ENCODE measurements around the gene MYH16. TPM values are rescaled to one million over a fixed set of nuclear protein-coding genes. Genes with fewer than 3 reads are reported as not detected.
"Not testable (repeated sequence)": the region's sequence is repeated elsewhere in the genome, so short reads cannot be mapped to it uniquely, and the experiment has no call there.

The MYH16 gene
- total and polyA plus RNA-seq, 2 donors (not counting 1 experiment from before 2014, with no cell fraction given), result not detected

DNA sequence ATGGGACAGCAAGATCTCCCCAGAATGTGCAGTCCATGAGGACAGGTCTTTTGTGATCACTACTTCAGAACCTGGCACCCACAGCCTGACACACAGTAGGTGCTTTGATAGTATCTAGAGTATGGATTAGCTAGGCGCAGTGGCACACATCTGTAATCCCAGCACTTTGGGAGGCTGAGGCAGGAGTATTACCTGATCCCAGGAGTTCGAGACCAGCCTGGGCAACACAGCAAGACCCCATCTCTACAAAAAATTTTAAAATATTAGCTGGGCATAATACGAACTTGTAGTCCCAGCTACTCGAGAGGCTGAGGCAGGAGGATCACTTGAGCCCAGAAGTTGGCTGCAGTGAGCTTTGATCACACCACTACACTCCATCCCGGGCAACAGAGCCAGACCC lies 79.6 kb downstream of the MYH16 start:
- no peaks in the 10 kb centered on the region for H4K20me1 ChIP-seq (ENCODE audit: control insufficient read depth, extremely low read depth, insufficient read depth, low read length)
- H2AFZ ChIP-seq (ENCODE audit: low read length), result no peak overlapping the region
- peaks cover 22% of the 10 kb centered on the region for H3K36me3 ChIP-seq (ENCODE audit: control insufficient read depth, insufficient read depth, low read length)
- H3K9me3 ChIP-seq (ENCODE audit: control insufficient read depth, insufficient read depth, low read depth, low read length), result no peaks in the 10 kb centered on the region
- H3K9ac ChIP-seq (ENCODE audit: insufficient read depth, low read length), result no peak overlapping the region
- no peak for DNase-seq (ENCODE audit: low read depth in 2 of 2)
- TF ChIP-seq, protein P1, sequence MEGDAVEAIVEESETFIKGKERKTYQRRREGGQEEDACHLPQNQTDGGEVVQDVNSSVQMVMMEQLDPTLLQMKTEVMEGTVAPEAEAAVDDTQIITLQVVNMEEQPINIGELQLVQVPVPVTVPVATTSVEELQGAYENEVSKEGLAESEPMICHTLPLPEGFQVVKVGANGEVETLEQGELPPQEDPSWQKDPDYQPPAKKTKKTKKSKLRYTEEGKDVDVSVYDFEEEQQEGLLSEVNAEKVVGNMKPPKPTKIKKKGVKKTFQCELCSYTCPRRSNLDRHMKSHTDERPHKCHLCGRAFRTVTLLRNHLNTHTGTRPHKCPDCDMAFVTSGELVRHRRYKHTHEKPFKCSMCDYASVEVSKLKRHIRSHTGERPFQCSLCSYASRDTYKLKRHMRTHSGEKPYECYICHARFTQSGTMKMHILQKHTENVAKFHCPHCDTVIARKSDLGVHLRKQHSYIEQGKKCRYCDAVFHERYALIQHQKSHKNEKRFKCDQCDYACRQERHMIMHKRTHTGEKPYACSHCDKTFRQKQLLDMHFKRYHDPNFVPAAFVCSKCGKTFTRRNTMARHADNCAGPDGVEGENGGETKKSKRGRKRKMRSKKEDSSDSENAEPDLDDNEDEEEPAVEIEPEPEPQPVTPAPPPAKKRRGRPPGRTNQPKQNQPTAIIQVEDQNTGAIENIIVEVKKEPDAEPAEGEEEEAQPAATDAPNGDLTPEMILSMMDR (conservative IDR thresholded peaks at IDR 0.05 in 1 of 2, IDR thresholded peaks at IDR 0.05 in 1 of 2; ENCODE audit: low read depth in 1 of 2, low read length in 2 of 2), result no peak
- no peak for TF ChIP-seq EZH2 (IDR thresholded peaks at IDR 0.05; ENCODE audit: low read length, missing control alignments)
- no peaks in the 10 kb centered on the region for H3K4me1 ChIP-seq (ENCODE audit: control insufficient read depth, extremely low read depth, insufficient read depth, low read length)
- no peak overlapping the region for H3K4me2 ChIP-seq (ENCODE audit: extremely low read depth, insufficient read depth, low read length)
- H3K79me2 ChIP-seq (ENCODE audit: control insufficient read depth, insufficient read depth, low read length), result no peaks in the 10 kb centered on the region
- H3K4me3 ChIP-seq (replicated peaks in 1 of 4; ENCODE audit: control extremely low read depth in 1 of 4, insufficient read depth in 1 of 4, low read depth in 3 of 4, low read length in 4 of 4), result no peak overlapping the region
- no peak overlapping the region for H3K27ac ChIP-seq (ENCODE audit: insufficient read depth, low read length)
- H3K27me3 ChIP-seq (ENCODE audit: control insufficient read depth, insufficient read depth, low read length), result no peaks in the 10 kb centered on the region

DNA sequence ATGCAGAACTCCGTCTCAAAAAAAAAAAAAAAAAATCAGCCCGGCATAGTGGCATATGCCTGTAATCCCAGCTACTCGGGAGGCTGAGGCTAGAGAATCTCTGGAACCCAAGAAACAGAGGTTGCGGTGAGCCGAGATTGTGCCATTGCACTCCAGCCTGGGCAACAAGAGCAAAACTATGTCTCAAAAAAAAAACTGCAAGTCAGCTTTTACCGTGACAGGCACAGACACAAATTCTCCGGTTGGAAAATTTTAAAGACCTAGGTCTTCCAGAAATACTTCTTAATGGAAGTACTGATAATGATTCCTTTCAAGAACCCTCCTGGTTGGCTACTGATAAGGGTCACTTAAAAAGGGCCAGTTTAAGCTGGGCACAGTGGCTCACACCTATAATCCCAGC lies 82.5 kb downstream of the MYH16 start:
- no peaks in the 10 kb centered on the region for H3K79me2 ChIP-seq (ENCODE audit: control insufficient read depth, insufficient read depth, low read length)
- no peaks in the 10 kb centered on the region for H3K27me3 ChIP-seq (ENCODE audit: control insufficient read depth, insufficient read depth, low read length)
- H3K9ac ChIP-seq (ENCODE audit: insufficient read depth, low read length), result no peak overlapping the region
- H4K20me1 ChIP-seq (ENCODE audit: control insufficient read depth, extremely low read depth, insufficient read depth, low read length), result no peaks in the 10 kb centered on the region
- peaks cover 16% of the 10 kb centered on the region for H3K36me3 ChIP-seq (ENCODE audit: control insufficient read depth, insufficient read depth, low read length)
- H3K4me2 ChIP-seq (ENCODE audit: extremely low read depth, insufficient read depth, low read length), result no peak overlapping the region
- no peak overlapping the region for H3K27ac ChIP-seq (ENCODE audit: insufficient read depth, low read length)
- TF ChIP-seq EZH2 (IDR thresholded peaks at IDR 0.05; ENCODE audit: low read length, missing control alignments), result no peak
- TF ChIP-seq, protein P1 (conservative IDR thresholded peaks at IDR 0.05 in 1 of 2, IDR thresholded peaks at IDR 0.05 in 1 of 2; ENCODE audit: low read depth in 1 of 2, low read length in 2 of 2), result no peak
- no peak overlapping the region for H2AFZ ChIP-seq (ENCODE audit: low read length)
- H3K4me1 ChIP-seq (ENCODE audit: control insufficient read depth, extremely low read depth, insufficient read depth, low read length), result no peaks in the 10 kb centered on the region
- no peaks in the 10 kb centered on the region for H3K9me3 ChIP-seq (ENCODE audit: control insufficient read depth, insufficient read depth, low read depth, low read length)
- H3K4me3 ChIP-seq (replicated peaks in 1 of 4; ENCODE audit: control extremely low read depth in 1 of 4, insufficient read depth in 1 of 4, low read depth in 3 of 4, low read length in 4 of 4), result no peak overlapping the region
- no peak for DNase-seq (ENCODE audit: low read depth in 2 of 2)

DNA sequence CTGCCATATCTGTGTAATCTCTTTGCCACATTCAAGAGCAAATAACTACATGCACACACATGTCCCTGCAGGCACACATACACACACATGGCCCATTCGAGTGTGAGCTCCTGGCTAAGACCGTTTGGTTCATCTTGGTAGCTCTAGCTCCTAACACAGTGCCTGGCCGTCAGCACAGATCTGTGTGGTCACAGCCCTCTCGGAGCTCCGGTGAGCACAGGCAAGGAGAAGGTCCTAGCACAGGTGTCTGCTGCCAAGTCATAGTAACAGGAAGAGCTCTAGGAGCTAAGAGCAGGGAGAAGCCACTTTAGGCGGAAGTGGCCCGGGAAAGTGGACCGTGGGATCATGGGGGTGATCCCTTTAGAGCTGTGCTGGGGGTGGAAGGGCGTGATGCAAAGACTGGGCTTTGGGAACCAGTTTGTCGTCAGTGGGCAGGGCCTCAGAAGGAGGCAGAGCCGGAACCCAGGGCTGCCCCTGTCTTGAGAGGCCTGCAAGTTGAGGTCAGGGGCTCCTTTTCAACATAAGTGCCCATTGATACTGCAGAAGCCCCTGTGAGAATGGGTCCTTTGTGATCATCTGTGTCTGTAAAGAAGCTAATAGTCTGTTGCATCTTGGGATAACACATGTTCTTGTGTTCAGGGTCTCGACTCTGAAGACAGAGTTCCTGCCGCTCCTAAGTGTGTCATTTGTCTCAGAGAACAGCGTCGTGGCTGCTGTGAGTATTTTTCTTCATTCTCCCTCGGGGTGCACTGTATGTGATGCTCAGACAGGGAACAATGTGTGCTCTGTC lies 85.3 kb downstream of the MYH16 start:
- Histone ChIP-seq H3K27ac (ENCODE audit: insufficient read depth, low read length) (no peak overlapping the region), H3K4me2 (ENCODE audit: extremely low read depth, insufficient read depth, low read length) (no peak overlapping the region), H3K36me3 (ENCODE audit: control insufficient read depth, insufficient read depth, low read length) (peaks cover 13% of the 10 kb centered on the region), H3K9me3 (ENCODE audit: control insufficient read depth, insufficient read depth, low read depth, low read length) (no peaks in the 10 kb centered on the region), H3K27me3 (ENCODE audit: control insufficient read depth, insufficient read depth, low read length) (no peaks in the 10 kb centered on the region), H3K4me1 (ENCODE audit: control insufficient read depth, extremely low read depth, insufficient read depth, low read length) (no peaks in the 10 kb centered on the region), H4K20me1 (ENCODE audit: control insufficient read depth, extremely low read depth, insufficient read depth, low read length) (no peaks in the 10 kb centered on the region), H3K9ac (ENCODE audit: insufficient read depth, low read length) (no peak overlapping the region), H2AFZ (ENCODE audit: low read length) (no peak overlapping the region), H3K79me2 (ENCODE audit: control insufficient read depth, insufficient read depth, low read length) (no peaks in the 10 kb centered on the region), H3K4me3 (replicated peaks in 1 of 4; ENCODE audit: control extremely low read depth in 1 of 4, insufficient read depth in 1 of 4, low read depth in 3 of 4, low read length in 4 of 4) (no peak overlapping the region)
- DNase-seq (ENCODE audit: low read depth in 2 of 2), result no peak
- TF ChIP-seq, protein P1 (conservative IDR thresholded peaks at IDR 0.05 in 1 of 2, IDR thresholded peaks at IDR 0.05 in 1 of 2; ENCODE audit: low read depth in 1 of 2, low read length in 2 of 2), result no peak
- no peak for TF ChIP-seq EZH2 (IDR thresholded peaks at IDR 0.05; ENCODE audit: low read length, missing control alignments)

DNA sequence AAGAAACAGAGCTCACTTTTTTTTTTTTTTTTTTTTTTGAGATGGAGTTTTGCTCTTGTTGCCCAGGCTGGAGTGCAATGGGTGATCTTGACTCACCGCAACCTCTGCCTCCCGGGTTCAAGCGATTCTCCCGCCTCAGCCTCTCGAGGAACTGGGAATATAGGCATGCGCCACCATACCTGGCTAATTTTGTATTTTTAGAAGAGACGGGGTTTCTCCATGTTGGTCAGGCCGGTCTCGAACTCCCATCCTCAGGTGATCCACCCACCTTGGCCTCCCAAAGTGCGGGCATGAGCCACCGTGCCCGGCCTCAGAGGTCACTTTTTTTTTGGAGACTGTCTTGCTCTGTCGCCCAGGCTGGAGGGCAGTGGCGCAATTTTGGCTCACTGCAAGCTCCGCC lies 85.9 kb downstream of the MYH16 start:
- not testable (repeated sequence) for H3K27me3 ChIP-seq (ENCODE audit: control insufficient read depth, insufficient read depth, low read length); H3K27ac ChIP-seq (ENCODE audit: insufficient read depth, low read length); H3K4me3 ChIP-seq (replicated peaks in 1 of 4; ENCODE audit: control extremely low read depth in 1 of 4, insufficient read depth in 1 of 4, low read depth in 3 of 4, low read length in 4 of 4); H4K20me1 ChIP-seq (ENCODE audit: control insufficient read depth, extremely low read depth, insufficient read depth, low read length); H3K9ac ChIP-seq (ENCODE audit: insufficient read depth, low read length); H3K79me2 ChIP-seq (ENCODE audit: control insufficient read depth, insufficient read depth, low read length); H3K9me3 ChIP-seq (ENCODE audit: control insufficient read depth, insufficient read depth, low read depth, low read length); DNase-seq (ENCODE audit: low read depth in 2 of 2); H3K4me2 ChIP-seq (ENCODE audit: extremely low read depth, insufficient read depth, low read length); H2AFZ ChIP-seq (ENCODE audit: low read length); H3K4me1 ChIP-seq (ENCODE audit: control insufficient read depth, extremely low read depth, insufficient read depth, low read length)
- peaks cover 13% of the 10 kb centered on the region for H3K36me3 ChIP-seq (ENCODE audit: control insufficient read depth, insufficient read depth, low read length)

Measured in fibroblast of lung (primary cell).